AG09309 (cell line): ENCODE data around the gene GP5.
A peak's percentile ranks its signal among the peaks of the same experiment; 100 is the strongest.

ENCODE experiments used
- DNase-seq: peaks from one replicate; pipeline ENCODE4 v3.0.0-alpha.2; 2010; ENCODE audit warnings: low read depth
- H3K4me3 ChIP-seq: 2 replicates; pipeline ENCODE4 v1.5.1; 2011; ENCODE audit warnings: mild to moderate bottlenecking, low read depth, low read length, moderate library complexity; ENCODE audit not compliant: control insufficient read depth
- TF ChIP-seq, protein P1 (sequence below): IDR thresholded peaks from 2 replicates; pipeline ENCODE4 v1.5.1; 2011; ENCODE audit warnings: mild to moderate bottlenecking, low read depth, low read length, inconsistent platforms; ENCODE audit not compliant: insufficient read depth, control insufficient read depth; ENCODE audit errors: missing control alignments

Gene GP5

DNA sequence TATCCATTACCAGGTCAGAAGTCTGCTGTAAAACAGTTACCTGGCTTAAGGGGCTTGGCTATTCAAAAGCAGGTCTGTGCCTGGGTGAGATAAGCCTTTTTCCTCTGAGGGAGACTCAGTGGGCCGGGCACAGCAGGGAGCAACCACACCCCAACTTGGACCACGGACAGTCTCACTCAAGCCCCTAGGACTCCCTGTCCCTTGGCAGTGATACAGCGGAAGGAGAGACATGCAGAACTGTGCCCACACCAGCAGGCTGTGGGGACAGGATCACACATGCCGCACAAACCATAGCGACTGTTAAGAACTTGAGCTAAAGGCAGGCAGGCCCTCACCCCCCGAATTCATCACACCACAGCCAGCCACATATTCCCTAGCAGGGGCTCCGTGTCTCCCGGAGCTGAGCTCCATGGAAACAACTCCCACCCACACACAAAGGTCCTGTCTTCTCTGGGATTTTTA lies 2.8 kb upstream of the GP5 start:
- no peak for DNase-seq
- H3K4me3 ChIP-seq = no peak overlapping the region
- TF ChIP-seq, protein P1, sequence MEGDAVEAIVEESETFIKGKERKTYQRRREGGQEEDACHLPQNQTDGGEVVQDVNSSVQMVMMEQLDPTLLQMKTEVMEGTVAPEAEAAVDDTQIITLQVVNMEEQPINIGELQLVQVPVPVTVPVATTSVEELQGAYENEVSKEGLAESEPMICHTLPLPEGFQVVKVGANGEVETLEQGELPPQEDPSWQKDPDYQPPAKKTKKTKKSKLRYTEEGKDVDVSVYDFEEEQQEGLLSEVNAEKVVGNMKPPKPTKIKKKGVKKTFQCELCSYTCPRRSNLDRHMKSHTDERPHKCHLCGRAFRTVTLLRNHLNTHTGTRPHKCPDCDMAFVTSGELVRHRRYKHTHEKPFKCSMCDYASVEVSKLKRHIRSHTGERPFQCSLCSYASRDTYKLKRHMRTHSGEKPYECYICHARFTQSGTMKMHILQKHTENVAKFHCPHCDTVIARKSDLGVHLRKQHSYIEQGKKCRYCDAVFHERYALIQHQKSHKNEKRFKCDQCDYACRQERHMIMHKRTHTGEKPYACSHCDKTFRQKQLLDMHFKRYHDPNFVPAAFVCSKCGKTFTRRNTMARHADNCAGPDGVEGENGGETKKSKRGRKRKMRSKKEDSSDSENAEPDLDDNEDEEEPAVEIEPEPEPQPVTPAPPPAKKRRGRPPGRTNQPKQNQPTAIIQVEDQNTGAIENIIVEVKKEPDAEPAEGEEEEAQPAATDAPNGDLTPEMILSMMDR = no peak

DNA sequence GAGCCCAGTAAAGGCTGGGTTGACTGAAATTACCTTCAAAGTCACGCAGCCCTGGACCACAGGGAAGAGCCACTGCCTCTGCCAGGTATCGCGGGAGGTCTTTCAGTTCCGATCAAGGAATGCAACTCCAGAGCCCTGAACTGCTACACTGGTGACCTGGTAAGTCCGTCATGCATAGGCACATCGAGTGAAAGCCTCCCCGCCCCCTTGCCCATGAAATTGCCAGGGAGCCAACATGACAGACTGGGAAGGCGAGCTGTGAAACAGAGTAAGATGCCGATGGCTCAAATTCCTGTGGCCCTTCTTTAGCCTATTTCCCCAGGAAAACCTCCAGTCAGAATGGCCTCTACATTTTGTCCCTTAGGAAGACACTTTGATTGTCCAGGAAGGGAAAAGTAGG lies 2.3 kb upstream of the GP5 start:
- H3K4me3 ChIP-seq = no peak overlapping the region
- TF ChIP-seq, protein P1 = no peak
- DNase-seq = no peak

DNA sequence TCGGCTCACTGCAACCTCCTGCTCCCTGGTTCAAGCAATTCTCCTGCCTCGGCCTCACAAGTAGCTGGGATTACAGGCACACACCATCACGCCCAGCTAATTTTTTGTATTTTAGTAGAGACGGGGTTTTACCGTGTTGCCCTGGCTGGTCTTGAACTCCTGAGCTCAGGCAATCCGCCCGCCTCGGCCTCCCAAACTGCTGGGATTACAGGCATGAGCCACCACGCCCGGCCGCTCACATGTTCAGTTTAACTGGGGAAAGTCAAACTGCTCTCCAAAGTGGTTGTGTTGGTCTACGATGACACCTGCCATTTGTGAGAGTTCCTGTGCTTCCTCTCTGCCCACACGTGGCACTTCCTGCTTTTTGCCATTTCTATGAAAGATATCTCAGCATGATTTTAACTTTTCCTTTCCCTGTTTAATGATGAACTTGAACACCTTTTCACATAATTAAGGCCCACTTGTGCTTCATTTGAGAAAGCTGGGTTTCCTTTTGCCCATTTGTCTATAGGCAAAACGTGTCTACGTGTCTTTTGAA lies 877 bp upstream of the GP5 start:
- no peak for DNase-seq
- H3K4me3 ChIP-seq = no peak overlapping the region
- TF ChIP-seq, protein P1 = no peak

DNA sequence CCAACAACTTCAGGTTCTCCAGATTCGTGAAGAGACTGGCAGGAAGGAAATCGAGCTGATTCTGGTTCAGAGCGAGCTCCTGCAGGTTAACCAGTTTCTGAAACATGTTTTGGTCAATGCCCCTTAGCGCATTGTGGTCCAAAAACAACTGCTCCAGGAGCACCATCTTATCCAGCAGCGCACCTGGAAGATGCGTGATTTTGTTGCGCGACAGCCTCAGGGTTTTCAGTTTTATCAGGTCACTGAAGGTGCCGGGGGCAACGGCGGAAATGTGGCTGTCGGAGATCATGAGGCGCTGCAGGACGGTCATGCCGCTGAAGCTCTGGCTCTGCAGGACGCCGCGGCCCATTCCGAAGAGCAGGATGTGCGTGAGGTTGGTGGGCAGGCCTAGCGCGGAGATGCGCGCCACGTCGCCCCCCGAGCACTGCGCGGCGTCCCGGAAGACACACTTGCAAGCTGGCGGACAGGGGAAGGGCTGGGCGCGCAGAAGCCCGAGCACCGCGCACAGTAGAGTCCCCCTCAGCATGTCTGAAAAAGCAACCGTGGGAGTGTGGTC lies 1.2 kb downstream of the GP5 start:
- DNase-seq = no peak
- TF ChIP-seq, protein P1 = no peak
- H3K4me3 ChIP-seq = no peak overlapping the region

DNA sequence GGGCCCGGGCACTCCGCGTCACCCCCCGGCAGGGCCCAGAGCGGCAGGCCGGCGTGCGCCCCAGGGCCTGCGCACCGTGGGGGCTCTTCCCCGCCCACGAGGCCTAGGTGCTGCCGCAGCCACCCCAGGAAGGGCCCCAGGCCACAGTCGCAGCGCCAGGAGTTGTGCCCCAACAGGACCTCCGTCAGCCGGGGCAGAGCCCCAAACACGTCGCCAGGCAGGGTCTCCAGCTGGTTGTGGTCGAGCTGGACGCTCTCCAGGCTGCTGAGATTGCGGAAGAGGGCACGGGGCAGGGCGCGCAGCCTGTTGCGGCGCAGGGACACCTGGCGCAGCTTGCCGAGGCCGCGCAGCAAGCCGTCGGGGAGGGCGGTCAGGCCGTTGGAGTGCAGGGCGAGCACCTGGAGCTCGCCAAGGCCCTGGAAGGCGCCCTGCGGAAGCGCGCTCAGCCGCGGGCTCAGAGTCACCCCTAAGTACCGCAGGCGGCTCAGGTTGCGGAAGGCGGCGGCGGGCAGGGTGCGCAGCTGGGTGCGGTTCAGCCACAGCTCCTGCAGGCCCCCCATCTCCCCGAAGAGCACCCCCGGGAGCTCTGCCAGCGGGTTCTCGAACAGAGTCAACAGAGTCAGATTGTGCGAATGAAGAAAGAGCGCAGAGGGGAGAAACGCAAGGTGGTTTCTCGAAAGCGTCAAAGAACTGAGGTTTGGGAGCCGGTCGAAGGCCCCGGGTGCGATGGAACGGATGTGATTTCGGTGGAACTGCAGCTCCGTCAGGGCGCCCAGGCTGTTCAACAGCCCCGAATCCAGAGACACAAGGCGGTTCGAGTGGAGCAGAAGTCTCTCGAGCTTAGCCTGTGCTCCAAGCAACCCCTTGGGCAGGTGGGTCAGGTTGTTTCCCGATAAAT lies 2.0 kb downstream of the GP5 start:
- TF ChIP-seq, protein P1 = no peak
- no peak overlapping the region for H3K4me3 ChIP-seq
- no peak for DNase-seq

DNA sequence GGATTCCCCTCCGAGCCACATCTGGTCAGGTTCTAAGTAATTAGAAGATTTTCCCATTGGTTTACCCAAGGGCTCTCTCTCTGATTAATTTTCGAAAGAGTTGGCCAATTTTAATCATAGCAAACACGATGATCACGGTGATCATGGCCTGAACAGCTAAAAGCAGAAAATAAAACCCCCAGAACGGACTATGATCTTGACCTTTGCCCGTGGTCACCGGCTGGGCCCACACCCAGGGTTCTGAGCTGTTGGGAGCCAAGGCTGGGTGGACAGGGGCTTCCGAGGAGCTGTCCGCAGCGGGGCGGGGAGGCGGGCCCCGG lies 2.6 kb downstream of the GP5 start:
- TF ChIP-seq, protein P1 = no peak
- H3K4me3 ChIP-seq = peak overlapping the region; percentile 12
- no peak for DNase-seq
